Measurements from ENCODE around the gene SLFNL1. TPM values are rescaled to one million over a fixed set of nuclear protein-coding genes. Genes with fewer than 3 reads are reported as not detected.
A peak's percentile ranks its signal among the peaks of the same experiment; 100 is the strongest.

Gene SLFNL1
- under 1 TPM; 0.21 to 0.37 TPM for total RNA-seq
- long read RNA-seq, partial matches to known transcripts = 0 of 3 reads
- long read RNA-seq, other reads (novel, unspliced or antisense) = 3 of 3 reads

DNA sequence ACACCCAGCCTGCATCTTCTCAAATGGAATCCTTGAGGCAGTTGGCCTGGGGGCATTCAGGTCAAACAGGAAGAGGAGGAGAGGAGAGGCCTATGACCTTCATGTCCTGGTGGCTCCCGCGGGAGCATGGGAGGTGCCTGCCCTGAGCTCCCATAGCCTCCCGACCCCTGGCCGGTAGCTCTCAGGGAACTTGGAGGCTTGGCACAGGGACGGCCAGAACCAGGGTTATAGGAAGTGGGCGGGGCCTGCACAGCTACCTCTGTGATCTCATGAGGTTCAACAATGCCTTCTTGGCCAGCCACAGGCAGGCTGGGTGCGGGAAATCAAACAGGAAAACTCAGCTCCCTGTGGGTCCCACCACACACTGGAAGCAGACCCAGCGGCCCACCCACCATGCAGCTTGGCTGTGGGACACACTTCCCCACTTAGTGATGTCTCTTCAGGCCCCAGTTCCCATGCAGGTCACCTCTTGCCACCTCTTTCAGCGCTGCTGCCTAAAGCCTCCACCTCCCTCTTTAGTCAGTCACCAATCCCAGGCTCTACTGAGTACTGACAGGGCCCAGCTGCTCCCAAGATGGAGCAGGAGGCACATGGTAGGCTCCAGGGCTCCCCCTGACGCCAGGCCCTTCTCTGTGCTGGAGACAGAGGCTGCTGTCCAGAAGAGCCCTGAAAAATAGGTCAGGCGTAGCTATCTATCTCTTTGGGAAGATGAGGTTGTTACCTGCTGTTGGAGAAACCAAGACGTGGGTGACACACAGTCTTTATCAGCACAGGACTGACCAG lies at the start of gene SLFNL1:
Gene SLFNL1 (minus strand): TSS at position 200 of the 783 bp plus-strand sequence. CDS start 1,065 bp downstream, outside the sequence.
- peak; percentile 64 for DNase-seq
- intact Hi-C loops (cut with DNase I) = no loop called here
- peak; percentile 31 to 46 for ATAC-seq

DNA sequence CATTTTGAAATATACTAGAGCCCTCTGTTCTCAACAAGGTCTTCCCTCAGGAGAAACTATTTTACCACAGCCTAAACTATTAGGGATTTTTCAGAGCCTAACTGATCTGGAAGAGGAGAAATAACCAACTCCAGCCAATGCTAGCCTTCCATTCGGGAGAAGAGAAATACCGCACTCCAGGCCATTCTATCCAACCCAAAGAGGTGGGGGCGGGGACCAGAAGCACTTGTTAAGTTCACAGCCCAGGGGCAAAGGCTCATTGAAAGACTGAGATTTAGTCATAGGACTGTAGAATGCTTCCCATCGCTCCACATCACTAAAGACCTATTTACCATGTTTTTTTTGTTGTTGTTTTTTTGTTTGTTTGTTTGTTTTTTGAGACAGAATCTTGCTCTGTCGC lies 35.4 kb upstream of the SLFNL1 start:
- intact Hi-C loops (cut with DNase I) = no loop called here
- no peak for ATAC-seq
- DNase-seq = no peak

DNA sequence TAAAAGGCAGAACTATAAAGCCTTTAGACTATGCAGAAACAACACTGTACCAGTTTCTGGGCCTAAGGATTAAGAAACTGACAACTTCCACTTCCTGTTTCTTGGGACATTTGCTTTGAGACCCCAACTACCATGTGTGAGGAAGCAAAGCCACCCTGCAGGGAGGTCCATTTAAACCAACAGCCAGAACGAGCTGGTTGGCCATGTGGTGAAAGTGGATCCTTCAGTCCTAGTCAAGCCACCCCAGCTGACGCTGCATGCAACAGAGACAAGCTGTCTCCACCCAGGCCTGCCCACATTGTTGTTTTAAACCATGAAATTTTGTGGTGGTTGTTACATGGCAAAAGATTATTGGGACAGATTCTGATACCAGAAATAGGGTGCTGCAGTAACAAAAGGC lies 31.8 kb upstream of the SLFNL1 start:
- DNase-seq (no peak), ATAC-seq (no peak)
- intact Hi-C loops (cut with DNase I) = no loop called here

DNA sequence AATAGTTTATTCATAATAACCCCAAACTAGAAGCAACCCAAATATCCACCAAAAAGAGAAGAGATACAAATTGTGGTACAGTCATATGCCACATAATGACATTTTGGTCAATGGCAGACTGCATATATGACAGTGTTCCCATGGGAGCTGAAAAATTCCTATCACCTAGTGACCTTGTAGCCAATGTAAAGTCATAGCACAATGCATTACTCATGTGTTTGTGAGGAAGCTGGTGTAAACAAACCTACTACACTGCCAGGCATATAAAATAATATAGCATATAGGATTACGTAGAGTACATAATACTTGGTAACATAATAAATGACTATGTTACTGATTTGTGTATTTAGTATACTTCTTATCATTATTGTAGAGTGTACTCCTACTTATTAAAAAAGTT lies 29.5 kb upstream of the SLFNL1 start:
- ATAC-seq (no peak), DNase-seq (no peak)
- intact Hi-C loops (cut with DNase I) = no loop called here

DNA sequence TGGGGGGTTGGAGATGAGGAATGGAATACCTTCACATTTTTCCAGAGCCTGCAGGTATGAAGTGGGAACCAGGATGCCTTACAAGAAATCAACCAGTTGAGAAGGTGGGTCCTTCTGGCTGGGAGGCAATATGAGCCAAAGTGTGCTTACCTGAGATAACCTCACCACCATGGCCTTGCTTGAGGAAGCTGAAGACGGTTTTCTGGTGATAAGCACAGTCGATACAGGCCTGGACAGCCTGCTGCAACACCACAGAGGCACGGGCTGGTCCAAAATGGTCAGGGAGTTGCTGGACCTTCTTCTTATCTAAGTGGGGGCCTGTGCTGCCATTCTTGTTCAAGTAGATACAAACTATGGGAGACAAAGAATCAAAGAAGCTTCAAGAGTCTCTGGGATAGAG lies 27.0 kb upstream of the SLFNL1 start:
- ATAC-seq (no peak), DNase-seq (no peak)
- intact Hi-C loops (cut with DNase I) = loop anchor here in 1 of 2 donors (5.0 kb wide), 1 partner anchor 59 kb away; no protein-coding TSS in a partner anchor

DNA sequence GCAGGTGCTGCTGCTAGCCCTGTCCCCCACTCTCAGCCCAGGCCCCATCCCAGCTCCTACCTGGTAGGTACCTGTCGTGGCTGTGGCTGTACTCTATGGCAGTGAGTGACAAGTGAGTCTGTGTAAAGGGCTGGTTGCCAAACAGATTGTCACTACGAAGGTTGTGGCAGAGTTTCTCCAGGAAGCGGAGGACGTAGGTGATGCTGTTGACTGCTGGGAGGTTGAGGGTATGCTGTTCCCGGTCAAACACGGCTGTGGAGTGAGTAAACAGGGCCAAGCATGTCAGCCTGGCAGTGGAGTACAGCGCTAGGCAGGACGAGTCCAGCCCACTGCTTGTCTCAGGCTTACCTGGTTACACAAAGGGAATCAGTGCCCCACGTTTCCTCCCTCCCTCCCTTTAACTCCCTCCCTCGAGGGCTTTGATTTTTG lies 24.8 kb upstream of the SLFNL1 start:
- DNase-seq (no peak), ATAC-seq (peak in 1 of 2 donors; percentile 25)
- intact Hi-C loops (cut with DNase I) = loop anchor here in 1 of 2 donors (5.0 kb wide), 1 partner anchor 61 kb away; no protein-coding TSS in a partner anchor

DNA sequence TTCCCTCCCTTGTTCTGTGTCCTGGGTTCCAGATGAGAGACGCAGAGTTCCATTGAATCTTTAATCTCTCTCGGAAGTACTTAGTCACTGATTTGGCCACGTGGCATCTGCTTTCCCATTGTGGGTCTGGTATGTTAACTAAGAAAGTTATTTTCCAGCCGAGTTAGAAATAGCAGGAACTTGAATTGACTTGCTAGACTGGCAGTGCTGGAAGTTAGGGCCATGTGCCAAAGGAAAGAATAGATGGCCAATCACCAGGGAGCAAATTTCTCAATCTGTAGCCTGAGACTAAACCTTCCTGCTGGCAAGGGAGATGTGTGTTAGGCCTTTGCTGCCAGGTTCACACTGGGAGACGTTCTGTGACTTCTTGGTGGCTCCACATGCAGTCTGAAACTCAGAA lies 24.2 kb upstream of the SLFNL1 start:
- ATAC-seq (peak; percentile 82 to 92), DNase-seq (peak; percentile 73)
- intact Hi-C loops (cut with DNase I) = loop anchor here in 1 of 2 donors (5.0 kb wide), 1 partner anchor 62 kb away; no protein-coding TSS in a partner anchor

DNA sequence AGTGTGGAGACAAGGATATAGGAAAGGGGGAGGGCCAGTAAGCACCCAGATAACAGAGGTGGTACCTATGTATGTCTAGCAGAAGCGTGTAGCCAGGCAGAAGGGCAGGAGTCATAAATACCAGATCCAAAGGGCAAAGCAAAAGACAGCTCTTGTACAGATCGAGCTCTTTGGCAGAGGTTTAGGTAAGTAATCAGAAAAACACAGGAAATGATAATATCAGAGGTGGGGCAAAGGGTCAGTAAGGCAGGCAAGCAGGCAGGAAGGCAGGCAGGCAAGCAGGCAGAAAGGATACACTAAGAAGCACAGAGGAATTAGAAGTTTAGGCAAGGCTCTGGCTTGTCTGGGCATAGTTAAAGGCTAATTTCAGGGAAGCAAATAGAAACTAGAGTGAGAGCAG lies 22.7 kb upstream of the SLFNL1 start:
- intact Hi-C loops (cut with DNase I) = no loop called here
- ATAC-seq = peak in 1 of 2 donors; percentile 7
- DNase-seq = no peak

DNA sequence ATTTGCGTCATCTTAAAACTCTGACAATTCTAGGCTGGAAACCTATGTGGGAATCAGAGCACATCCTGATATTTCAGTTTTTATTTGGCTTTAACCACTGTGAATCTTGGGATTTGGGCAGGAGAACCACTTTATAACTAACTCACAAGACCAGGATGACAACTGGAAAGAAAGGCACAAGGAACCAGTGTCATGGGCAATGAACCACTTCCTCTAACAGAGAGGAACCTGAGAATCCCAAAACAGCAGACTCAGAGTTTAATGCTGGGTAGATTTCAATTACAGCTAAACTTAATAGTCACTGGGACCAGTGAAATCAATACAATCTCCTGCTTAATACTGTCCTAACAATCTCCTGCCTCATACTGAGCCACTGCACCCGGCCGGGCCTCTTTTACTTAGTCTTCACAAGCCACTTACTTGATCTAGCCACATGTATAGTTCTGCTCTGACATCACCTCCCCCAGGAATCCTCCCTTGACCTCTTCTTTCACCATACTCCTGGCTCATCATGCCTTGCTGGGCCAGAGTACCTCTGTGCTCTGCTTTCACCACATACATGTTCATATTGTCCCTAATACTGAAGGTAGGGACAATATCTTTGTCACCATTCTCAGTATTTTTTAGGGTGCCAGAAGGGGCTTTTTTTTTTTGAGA lies 20.2 kb upstream of the SLFNL1 start:
- intact Hi-C loops (cut with DNase I) = no loop called here
- ATAC-seq (no peak), DNase-seq (no peak)

DNA sequence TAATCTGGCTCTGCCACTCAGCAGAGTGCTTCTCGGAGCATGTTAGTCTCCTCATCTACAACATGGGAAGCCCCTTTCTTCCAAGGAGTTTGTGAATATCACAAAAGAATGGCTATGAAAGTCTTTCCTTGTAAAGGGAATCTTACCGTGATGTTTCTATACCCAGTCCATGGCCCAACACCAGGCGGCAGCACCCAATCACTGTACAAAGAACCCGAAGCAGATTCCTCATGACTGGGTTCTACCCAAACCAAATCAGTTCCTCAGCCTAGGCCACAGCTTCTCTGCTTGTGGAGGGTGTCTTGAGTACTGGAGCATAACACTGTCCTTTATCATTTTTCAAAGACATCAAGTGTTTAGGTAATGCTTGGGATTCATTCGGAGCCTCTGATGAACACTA lies 16.6 kb upstream of the SLFNL1 start:
- intact Hi-C loops (cut with DNase I) = no loop called here
- ATAC-seq (no peak), DNase-seq (no peak)

DNA sequence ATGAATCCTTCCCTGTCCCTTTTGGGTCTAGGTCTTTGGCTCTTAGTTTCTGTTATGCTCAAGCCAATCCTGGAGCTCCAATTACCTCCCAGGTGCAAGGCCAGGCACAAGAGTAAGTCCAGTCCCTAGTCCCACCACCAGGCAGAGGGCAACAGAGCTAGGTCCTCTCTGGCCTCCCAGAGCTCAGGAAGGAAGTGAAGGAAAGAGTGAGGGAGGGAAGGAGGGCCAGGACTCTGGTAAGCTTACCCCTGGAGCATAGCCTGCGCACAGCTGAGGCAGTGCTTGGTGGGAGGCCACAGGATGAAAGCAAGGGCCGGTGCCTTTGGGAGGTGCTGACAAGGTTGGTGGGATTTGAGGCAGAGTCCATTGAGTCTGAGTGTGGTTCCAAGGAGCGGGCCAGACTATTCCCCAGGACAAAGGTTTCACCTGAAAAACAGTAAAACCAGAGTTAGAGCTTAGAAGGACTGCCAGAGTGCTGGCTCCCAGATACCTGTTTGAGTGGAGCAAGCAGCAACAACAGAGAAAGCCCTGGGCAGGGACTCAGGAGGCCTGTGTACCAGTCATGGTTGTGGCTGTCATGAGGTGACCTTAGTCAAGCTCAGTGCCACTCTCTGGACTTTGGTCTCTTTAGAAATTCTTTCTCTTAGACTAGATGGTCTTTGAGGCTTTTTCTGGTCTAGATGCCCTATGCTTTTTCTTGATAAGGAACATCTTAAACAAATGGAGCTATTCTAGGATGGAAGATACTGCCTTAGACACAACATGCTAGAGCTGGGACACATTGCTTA lies 15.8 kb upstream of the SLFNL1 start:
- DNase-seq = no peak
- intact Hi-C loops (cut with DNase I) = no loop called here
- ATAC-seq = no peak

DNA sequence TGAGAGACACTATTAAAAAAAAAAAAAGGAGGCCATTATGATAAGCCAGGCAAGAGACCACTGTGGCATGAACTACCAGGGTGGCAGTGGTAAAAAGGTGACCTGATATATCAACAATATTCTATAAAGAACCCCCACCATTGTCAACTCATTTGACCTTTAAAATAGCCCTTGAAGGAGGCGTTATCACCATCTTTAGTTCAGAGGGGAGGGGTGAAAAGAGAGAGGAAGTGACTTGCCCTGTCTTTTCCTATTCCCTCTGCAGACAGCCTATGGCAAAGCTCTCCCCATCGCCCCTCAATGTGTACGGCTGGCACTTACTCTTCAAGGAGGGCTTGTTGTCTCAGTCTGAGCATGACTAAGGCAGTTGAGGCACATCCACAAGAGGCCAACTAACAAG lies 11.7 kb upstream of the SLFNL1 start:
- DNase-seq (no peak), ATAC-seq (no peak)
- intact Hi-C loops (cut with DNase I) = no loop called here

DNA sequence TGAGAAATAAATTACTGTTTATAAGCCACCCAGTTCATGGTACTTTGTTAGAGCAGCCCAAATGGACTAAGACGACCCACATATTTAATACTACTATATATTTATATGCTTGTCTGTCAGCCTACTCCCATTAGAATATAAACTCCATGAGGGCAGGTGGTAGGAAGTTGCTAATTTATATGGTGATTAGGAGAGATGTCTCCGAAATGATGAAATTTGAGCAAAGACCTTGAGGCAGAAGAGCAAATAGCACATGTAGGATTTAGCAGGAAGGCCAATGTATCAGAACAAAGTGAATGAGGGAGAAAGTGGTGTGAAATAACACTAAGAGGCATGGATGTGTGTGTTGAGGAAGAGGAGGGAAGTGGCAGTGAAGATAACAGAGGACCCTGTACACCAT lies 10.6 kb upstream of the SLFNL1 start:
- ATAC-seq (no peak), DNase-seq (no peak)
- intact Hi-C loops (cut with DNase I) = no loop called here

DNA sequence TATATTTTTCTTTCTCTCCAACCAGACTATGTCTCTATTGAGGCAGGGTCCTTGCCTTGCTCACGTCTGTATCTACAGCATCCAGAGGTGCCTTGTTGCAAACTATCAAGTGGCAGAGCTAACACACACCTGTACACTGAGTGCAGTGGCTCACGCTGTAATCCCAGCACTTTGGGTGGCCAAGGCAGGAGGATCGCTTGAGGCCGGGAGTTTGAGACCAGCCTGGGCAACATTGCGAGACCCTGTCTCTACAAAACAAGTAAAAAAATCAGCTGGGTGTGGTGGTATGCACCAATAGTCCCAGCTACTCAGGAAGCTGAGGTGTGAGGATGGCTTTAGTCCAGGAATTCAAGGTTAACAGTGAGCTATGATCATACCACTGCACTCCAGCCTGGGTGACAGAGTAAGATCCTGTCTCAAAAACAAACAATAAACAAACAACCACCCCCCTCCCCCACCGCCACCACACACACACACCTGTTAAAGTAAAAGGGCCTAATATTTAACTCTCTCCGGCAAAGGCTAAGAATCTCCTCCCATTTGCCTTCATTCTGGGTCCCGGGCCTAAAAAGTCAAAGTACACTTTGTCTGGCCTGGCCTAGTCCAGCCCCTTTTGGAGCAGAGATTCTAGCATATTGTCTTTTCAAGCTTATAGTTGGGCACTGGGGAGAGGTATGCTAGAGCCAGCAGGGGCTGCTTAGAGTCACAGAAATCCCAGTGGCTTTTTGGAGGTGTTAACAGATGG lies 9.5 kb upstream of the SLFNL1 start:
- DNase-seq (no peak), ATAC-seq (no peak)
- intact Hi-C loops (cut with DNase I) = no loop called here

DNA sequence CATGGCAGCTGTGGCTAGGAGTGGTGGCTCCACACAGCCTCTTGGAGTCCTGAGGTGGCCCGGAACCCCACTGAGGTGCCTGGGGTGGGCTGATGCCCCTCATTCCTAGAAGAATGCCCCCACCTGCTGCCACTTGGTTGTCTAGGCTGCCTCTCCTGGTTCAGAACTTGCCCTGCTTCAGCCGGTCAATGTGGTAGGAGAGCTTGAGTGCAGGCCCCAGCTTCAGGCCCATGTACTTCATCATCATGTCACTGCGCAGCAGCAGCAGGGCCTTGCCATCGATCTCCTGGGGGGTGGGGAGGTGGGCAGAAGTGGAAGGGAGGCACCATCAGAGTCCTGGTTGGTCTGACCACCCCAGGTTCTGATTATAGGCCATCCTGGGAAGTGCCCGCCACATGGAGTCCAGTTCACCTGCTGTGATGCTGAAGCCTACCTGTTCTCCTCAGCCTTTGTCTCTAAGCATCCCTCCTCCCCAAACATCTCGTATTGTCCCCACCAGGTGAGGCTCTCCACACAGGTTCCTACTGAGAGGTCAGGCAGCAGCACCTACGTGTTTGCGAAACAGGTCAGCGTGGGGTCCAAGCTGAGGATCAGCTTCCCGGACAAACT lies 6.6 kb upstream of the SLFNL1 start:
- intact Hi-C loops (cut with DNase I) = no loop called here

DNA sequence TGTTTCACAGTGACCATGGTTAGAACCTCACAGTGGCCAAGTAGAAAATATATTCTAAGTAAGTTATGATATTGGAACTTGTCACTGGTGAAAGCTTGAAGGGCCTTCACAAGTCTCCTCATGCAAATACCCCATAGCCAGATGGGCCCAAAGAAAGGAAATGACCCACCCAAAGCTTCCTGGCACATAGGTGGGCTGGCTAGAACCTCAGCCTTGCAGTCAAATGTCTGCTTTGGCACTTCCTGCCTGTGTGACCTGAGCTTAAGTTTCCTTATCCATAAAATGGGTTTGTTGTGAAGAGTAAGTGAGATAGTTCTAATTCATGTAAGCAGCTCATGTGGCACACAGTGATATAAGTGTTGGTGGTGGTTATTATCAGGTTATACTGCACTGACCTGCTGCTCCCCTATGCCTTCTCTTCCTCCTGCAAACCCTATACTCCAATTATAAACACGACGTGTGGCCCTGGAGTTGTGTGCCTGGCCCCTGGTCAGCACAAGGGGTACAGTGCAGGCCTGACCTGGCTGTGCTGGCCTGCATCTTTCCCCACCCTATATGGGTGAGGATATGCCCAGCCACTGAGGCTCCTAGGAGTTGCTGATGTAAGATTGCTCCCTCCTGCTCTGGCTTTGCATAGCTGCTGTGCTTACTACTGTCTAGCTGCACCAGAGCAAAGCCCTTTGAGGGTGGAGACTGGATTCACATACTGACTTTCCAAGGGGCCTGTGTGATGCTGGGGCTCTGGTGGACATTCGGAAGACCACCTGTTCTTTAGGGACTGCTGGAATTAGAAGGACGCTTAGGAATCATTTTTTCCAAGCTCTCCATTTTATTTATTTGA lies 4.7 kb upstream of the SLFNL1 start:
- intact Hi-C loops (cut with DNase I) = no loop called here
- DNase-seq (no peak), ATAC-seq (no peak)

More for the DNA sequence above, 6.6 kb upstream of the SLFNL1 start:
- no peak for ATAC-seq
- no peak for DNase-seq

DNA sequence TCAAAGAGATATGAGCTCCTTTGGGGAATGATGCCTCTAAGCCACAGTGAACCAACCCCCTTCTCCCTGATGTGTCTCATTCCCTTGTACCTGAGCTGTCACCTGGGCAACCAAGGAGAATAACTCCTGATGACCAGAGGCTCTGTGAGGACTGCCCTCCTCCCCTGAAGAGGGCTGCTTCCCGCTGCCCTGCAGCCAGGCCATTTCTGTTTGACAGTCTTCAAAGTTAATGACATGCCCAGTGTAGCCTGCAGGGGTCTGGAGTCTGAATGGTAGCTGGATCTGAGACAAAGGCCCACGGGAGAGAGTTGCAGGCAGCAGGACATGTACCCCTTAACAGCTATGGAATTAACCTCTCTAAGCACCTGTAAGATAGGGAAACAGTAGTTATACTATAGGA lies 3.4 kb upstream of the SLFNL1 start:
- ATAC-seq = no peak
- intact Hi-C loops (cut with DNase I) = no loop called here
- DNase-seq = no peak
